Fibroblast of skin of right quadriceps (primary cell): ENCODE results near the gene SKIC8.
A peak's percentile ranks its signal among the peaks of the same experiment; 100 is the strongest.

Experiments
- DNase-seq: peaks from one replicate; pipeline ENCODE4 v3.0.0-alpha.2; 2013

SKIC8 gene

GRCh38 chr15:78321786-78322185 lies 22.4 kb upstream of the SKIC8 start:
- DNase-seq = no peak

GRCh38 chr15:78321041-78321570 lies 21.7 kb upstream of the SKIC8 start:
- DNase-seq = no peak

- DNase-seq = no peak
Measured at GRCh38 chr15:78320183-78320582, 20.8 kb upstream of the SKIC8 start.

DNA sequence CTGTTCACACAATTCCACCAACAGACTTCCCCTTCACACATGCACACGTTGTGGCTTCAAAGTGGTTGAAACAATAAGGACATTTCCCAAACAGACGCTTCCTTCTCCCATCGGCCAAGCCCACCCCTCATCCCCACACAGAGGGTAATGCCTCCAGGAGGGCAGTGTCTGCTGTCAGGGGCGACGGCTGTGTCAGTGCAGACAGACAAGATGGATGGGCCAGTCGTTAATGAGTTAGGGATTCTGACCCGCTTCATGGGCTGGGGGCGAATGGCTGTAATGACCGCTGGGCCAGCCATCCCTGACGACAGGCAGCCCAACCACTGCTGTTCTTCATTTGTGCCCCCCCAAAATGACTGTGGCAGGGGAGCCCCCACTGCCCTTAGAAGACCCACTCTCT lies 20.2 kb upstream of the SKIC8 start:
- no peak for DNase-seq

GRCh38 chr15:78317145-78317836 lies 17.9 kb upstream of the SKIC8 start:
- no peak for DNase-seq

DNA sequence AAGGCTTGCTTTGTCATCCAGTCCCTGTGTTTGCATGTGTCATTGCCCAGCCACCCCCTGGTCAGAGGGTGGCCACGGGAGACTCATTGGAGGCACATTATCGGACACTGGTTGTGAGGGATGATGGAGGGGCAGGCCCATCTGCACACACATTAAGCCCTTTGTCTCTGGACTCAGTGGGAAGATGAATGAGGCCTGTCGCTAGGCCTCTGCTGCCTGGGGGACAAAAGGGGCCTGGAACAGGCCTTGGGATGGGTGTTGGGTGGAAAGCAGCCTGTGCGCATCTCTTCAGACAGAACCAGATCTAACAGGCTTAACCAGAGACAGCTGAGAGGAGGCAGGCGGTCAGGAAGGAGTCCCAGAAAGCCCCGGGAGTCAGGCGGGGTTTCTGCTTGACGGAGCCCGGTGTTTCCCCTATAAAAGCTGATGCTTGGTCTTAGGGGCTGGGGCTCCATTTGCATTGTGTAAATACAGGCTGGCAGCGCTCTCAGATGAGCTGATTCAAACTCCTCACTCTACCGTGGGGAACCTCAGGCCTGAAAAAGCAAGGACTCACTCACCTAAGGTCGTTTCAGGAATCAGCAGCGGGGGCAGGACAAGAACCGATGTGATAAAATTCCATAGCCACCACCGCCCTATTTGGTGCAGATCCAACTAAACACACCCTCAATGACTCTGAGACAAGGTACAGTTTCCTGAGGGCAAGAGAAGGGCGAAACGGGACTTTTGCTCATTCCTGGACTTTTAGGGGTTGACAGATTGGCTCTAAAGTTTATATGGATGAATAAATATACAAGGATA lies 17.1 kb upstream of the SKIC8 start:
- DNase-seq = no peak

GRCh38 chr15:78315686-78316282 lies 16.4 kb upstream of the SKIC8 start:
- DNase-seq = no peak

DNA sequence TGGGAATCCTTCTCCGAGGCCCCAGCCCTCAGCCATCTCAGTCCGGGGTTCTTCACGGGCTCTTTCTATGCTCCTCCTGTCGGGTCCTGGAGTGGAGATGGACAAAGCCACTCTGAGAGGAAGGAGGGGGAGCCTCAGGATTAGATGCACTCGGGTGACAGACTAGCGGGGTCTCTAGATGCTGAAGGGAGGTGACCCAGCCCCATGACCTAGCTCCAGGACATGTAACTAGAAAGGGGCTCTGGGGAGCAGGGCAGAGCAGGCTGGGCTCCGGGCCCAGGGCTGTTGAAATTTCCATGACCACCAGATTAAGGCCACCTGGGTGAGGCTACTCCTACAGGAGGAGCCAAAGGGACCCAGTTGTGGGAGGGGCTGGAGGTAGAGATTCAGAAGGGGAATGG lies 14.8 kb upstream of the SKIC8 start:
- no peak for DNase-seq

- no peak for DNase-seq
Measured at GRCh38 chr15:78313383-78313782, 14.0 kb upstream of the SKIC8 start.

- no peak for DNase-seq
Measured at GRCh38 chr15:78312957-78313356, 13.5 kb upstream of the SKIC8 start.

GRCh38 chr15:78312536-78312935 lies 13.1 kb upstream of the SKIC8 start:
- DNase-seq = no peak

DNA sequence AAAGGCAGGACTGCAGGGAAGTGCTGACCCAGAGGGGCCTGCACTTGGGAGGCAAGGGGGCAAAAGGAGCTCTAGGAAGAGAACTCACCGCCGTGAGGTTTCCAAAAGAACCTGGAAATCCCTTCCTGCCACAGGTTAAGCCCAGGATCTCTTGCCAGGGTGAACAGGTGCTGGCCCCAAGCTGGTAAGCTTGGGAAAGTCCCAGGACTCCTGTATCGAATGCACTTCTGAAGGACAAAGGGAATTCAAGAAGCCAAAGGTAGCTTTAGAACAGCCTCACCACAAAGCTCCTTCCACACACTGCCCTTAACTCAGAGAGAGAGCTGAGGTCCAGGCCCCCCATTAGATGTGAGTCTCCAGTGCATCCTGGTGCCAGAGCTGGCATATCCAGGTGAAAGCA lies 11.9 kb upstream of the SKIC8 start:
- no peak for DNase-seq

- DNase-seq = peak; percentile 65
Measured at GRCh38 chr15:78308422-78309032, 9.1 kb upstream of the SKIC8 start.

DNA sequence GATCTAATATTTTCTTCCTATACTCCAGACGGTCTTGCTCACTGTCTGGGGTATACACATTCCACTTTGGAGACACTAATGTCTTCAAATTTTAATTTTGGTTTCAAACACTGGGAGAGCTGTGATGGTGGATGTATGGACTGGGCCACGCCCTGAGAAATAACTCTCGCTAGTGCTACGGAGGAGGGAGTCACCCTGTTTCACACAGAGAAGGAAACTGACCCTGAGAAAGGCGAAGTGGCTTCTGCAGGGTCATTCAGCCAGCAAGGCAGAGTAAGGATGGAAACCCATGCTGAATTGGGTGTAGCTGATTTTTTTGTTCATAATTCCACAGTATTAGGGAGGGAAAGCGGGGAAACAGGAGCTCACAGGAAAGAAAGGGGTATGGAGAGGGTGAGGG lies 8.6 kb upstream of the SKIC8 start:
- no peak for DNase-seq

GRCh38 chr15:78306176-78306774 lies 6.9 kb upstream of the SKIC8 start:
- DNase-seq = peak; percentile 88

DNA sequence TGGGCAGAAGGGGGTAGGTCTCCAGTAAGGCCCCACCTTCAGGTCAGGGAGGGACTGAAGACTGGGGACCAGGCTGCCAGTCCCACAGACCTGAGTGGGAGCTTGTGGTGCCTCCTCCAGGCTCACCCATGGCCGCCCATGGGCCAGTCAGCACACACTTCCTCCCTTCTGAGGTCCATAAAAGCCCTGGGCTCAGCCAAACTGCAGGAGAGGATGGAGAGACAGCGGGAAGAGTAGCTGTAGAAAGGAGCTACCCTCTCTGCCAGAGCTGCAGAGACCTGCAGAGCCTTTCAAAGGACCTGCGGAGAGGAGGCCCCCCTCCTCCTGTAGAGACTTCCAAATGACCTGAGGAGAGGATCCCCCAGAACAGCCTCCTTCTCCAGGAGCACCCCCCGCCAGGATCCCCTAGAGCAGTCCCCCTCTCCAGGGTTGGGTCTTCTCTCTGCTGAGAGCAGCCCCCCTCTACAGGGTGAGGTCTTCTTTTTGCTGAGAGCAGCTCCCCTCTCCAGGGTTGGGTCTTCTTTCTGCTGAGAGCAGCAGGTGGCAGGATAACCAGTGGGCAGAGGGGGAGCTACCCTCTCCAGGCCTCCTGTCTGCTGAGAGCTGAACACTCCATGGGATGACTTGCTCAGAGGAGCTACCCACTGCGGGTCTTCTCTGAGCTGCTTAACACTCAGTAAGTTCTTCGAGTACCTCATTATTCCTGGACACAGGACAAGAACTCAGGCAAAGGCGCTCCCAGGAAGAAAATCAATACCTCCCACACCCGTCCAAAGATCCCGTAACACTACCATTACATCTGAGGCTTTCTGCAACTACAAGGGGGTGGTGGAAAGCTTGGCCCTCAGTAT lies 5.0 kb upstream of the SKIC8 start:
- no peak for DNase-seq

- peak; percentile 96 for DNase-seq
Measured at GRCh38 chr15:78302579-78303312, 3.3 kb upstream of the SKIC8 start.

DNA sequence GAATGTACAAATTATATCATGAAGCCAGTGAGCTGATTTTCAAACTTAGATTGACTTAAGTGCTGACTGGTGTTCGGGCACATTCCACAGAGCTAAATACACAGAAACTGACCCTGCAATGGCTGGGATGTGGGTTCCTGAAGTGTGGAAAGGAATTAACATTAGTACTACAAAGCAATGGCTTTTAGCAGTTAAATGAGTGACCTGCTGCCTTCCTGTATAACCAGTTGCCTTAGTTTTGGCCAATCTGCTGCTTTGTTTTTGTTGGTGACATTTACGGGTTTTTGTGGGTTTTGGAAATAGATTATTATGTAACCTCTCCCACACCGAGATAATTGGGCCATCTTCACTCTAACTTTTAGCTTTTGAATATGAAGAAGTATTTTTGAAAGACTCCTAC lies 2.4 kb upstream of the SKIC8 start:
- DNase-seq = peak; percentile 32

- DNase-seq = no peak
Measured at GRCh38 chr15:78301326-78301725, 1.9 kb upstream of the SKIC8 start.

GRCh38 chr15:78292219-78292618 lies 7.2 kb downstream of the SKIC8 start:
- DNase-seq = no peak

DNA sequence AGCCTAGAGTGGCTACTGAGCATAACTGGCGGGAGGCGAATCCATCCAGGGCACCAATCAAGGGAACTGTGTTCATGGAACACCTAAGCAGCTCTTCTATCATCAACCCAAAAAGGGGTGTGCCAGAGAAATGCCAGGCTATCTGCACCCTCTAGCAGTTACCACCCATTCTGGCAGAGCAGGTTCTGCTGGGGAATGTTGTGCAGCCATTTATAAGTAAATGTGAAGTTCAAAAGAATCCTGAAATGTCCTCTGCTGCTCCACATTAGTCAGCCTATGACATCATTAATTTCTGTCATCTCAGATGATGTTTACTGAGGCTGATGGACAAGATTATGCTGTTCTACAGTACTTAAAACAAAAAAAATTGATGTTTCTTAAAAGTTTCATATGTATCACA lies 7.7 kb downstream of the SKIC8 start:
- DNase-seq = no peak
